NB4 (cell line): Measurements from ENCODE around the gene STAB2.

Source experiments
- CTCF ChIP-seq: IDR thresholded peaks from one replicate; pipeline ENCODE4 v1.5.1; 2012; ENCODE audit warnings: low read depth, low read length
- POLR2A ChIP-seq: IDR thresholded peaks from 2 replicates; pipeline ENCODE4 v1.6.1; 2011; ENCODE audit warnings: mild to moderate bottlenecking; ENCODE audit not compliant: insufficient read length; ENCODE audit errors: extremely low read depth

- TF ChIP-seq POLR2A: no peak
- TF ChIP-seq CTCF: no peak
Observed at GRCh38 chr12:103580026-103580425, 7.0 kb upstream of the STAB2 start.
